Heart right ventricle (tissue), 16 donors: ENCODE data around the gene POLE. TPM values are rescaled to one million over a fixed set of nuclear protein-coding genes. Genes with fewer than 3 reads are reported as not detected.

Source experiments
- ATAC-seq, 8 donors: fragments of 200-7000 bp; cut with Tn5 transposase; one replicate each; pipeline ENCODE4 v1.9.1; 2020; ENCODE audit warnings: mild to moderate bottlenecking in 8 of 8, moderate library complexity in 8 of 8, moderate number of reproducible peaks in 1 of 8
- DNase-seq, 2 donors: peaks; one replicate each; pipeline ENCODE4 v3.0.0-alpha.2; 2020
- H3K27ac ChIP-seq, 10 donors: fragments of 200-600 bp; sonication (generic) in 2 of 10; one replicate each; pipeline versions ENCODE4 v1.5.0 to v1.8.0; 2020 to 2022; ENCODE audit warnings: mild to moderate bottlenecking in 3 of 10
- H3K27me3 ChIP-seq, 7 donors: fragments of 200-600 bp; one replicate each; pipeline ENCODE4 v1.8.0; 2021 to 2022; ENCODE audit warnings: mild to moderate bottlenecking in 2 of 7
- H3K36me3 ChIP-seq, 9 donors: fragments of 200-600 bp; sonication (generic) in 1 of 9; one replicate each; pipeline versions ENCODE4 v1.5.0 to v1.8.0; 2020 to 2022; ENCODE audit warnings: mild to moderate bottlenecking in 2 of 9
- H3K4me1 ChIP-seq, 9 donors: fragments of 200-600 bp; sonication (generic) in 1 of 9; one replicate each; pipeline versions ENCODE4 v1.5.0 to v1.8.0; 2020 to 2022; ENCODE audit warnings: mild to moderate bottlenecking in 4 of 9
- H3K4me3 ChIP-seq, 10 donors: fragments of 200-600 bp; sonication (generic) in 2 of 10; one replicate each; pipeline versions ENCODE4 v1.5.0 to v1.8.0; 2020 to 2022; ENCODE audit warnings: mild to moderate bottlenecking in 7 of 10, moderate library complexity in 2 of 10
- H3K9me3 ChIP-seq, 11 donors: fragments of 200-600 bp in 10 of 11; sonication (generic) in 2 of 11; one replicate each; pipeline versions ENCODE4 v1.5.0 to v1.8.0; 2013 to 2022; ENCODE audit warnings: mild to moderate bottlenecking in 2 of 11, control low read depth in 1 of 11, moderate library complexity in 1 of 11
- CTCF ChIP-seq, 9 donors: fragments of 200-600 bp; sonication (generic) in 2 of 9; IDR thresholded peaks; one replicate each; pipeline versions ENCODE4 v1.5.0 to v1.8.0; 2021 to 2022; ENCODE audit warnings: antibody characterized with exemption in 9 of 9, mild to moderate bottlenecking in 5 of 9, moderate library complexity in 1 of 9
- WGBS, 2 donors: extraction: QIAGEN DNeasy Blood & Tissue Kit; methylation state at CpG; one replicate each; pipeline ENCODE4 v1.1.7; 2013; ENCODE audit warnings: inconsistent platforms in 1 of 2; 5-methylcytosine and 5-hydroxymethylcytosine counted together
- intact Hi-C, 10 donors: fragments of 100-400 bp; cut with DNase I; formaldehyde crosslinking; loops; one replicate each; pipeline versions ENCODE4 v1.11.1 to v1.14.2; 2022
- polyA plus RNA-seq, 2 donors: library from polyadenylated mRNA; stranded (reverse); fragments of 200-250 nt; gene quantifications; one replicate each; pipeline ENCODE4 v1.2.3, GENCODE V29; 2013
- total RNA-seq, 10 donors: library from RNA; stranded (reverse); fragmentation: NEBNext Ultra II Directional in 3 of 10; extraction: Animal tissue kit (Norgen Biotek cat#: 25700) in 3 of 10; gene quantifications; one replicate each; pipeline versions ENCODE4 v1.2.1 to v1.2.4, GENCODE V29; 2021 to 2023
- donor health status: Arrhythmogenic right ventricular cardiomyopathy.
- donor health status: ischemic (EF 13 %, LVEDD 7.1; RV severe dilation, severe dysfunction).
- donor health status: healthy with polysubstance abuse.
- donor health status: DM: no; HTN: yes; CAD: no.
- donor health status: DM: no; HTN: no; CAD: no.
- donor health status: ischemic (EF 25% LVEDD 6.9; RV normal size, moderate dysfunction).
- donor health status: ischemic (EF 25% LVEDD 5.7; RV mildly dilated, moderate dysfunction).
- donor health status: healthy.
- donor health status: DM: yes; HTN: yes; CAD: no.
- donor health status: Ischemic cardiomyopathy.
- donor health status: ischemic (EF 35%, LVEDD 5.7; RV mildly dilated, moderate dysfunction).
- donor health status: nonischemic (EF 11% LVEDD 7.7; RV severe dilation, severe dysfunction).
- donor health status: DM: yes; HTN: yes; CAD: no.
- donor health status: PGD.
- donor health status: ischemic (EF 29% LVEDD 5.4; RV normal size, mild dysfunction).
- donor health status: nonischemic (EF 23%, LVEDD 6.1; RV moderate dilation, normal function).

POLE gene
- total and polyA plus RNA-seq, 12 donors, result 6.8 to 25.8 (median 9.9) TPM

DNA sequence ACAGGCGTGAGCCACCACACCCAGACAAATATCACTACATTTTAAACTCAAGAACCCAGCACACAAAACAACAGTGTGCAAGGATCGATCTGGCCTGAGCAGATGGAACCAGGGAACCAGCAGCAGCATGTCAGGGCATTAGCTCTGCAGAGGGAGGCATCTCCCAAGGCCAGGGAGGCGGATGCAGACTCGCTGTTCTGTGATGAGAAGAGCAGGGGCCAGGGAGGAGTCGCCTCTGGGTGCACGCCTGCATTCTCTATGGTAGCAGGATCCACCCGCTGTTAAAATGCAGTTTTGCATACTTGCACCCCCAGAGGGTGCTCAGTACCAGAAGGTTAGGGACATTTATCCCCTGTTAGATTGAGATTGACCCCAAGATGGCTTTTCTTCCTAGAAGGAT, 41.4 kb upstream of the POLE start:
- H3K4me3 ChIP-seq, result no peak overlapping the region
- WGBS, 2 donors, result 97% methylated on average over 7 of the region's 7 CpGs
- no peaks in the 10 kb centered on the region for H3K9me3 ChIP-seq
- no peak overlapping the region for H3K27ac ChIP-seq
- H3K36me3 ChIP-seq, result peaks cover 0 to 96% (median 52%) of the 10 kb centered on the region in 9 donors
- DNase-seq, result no peak
- H3K4me1 ChIP-seq, result peaks cover 0 to under 1% (median 0%) of the 10 kb centered on the region in 9 donors
- intact Hi-C loops, result no loop called here
- no peak for ATAC-seq
- no peaks in the 10 kb centered on the region for H3K27me3 ChIP-seq
- TF ChIP-seq CTCF (IDR thresholded peaks at IDR 0.05), result no peak

- no peak for TF ChIP-seq CTCF (IDR thresholded peaks at IDR 0.05)
Observed at GRCh38 chr12:132727091-132727794, 40.1 kb upstream of the POLE start.

GRCh38 chr12:132726386-132726785, 39.2 kb upstream of the POLE start:
- no peak overlapping the region for H3K27ac ChIP-seq
- WGBS, 2 donors, result 94 to 96% methylated on average over 12 of the region's 12 CpGs
- H3K4me1 ChIP-seq, result peaks cover 0 to 5% (median 0%) of the 10 kb centered on the region in 9 donors
- intact Hi-C loops, result no loop called here
- no peaks in the 10 kb centered on the region for H3K9me3 ChIP-seq
- H3K4me3 ChIP-seq, result no peak overlapping the region
- ATAC-seq (no peak), DNase-seq (no peak)
- TF ChIP-seq CTCF (IDR thresholded peaks at IDR 0.05), result no peak
- H3K27me3 ChIP-seq, result no peaks in the 10 kb centered on the region
- peaks cover 0 to 97% (median 46%) of the 10 kb centered on the region in 9 donors for H3K36me3 ChIP-seq

More at GRCh38 chr12:132727091-132727794, 40.1 kb upstream of the POLE start:
- intact Hi-C loops, result no loop called here
- Histone ChIP-seq H3K4me1 (peaks cover 0 to 5% (median 0%) of the 10 kb centered on the region in 9 donors), H3K9me3 (no peaks in the 10 kb centered on the region), H3K27me3 (no peaks in the 10 kb centered on the region), H3K36me3 (peaks cover 0 to 97% (median 51%) of the 10 kb centered on the region in 9 donors), H3K27ac (no peak overlapping the region), H3K4me3 (no peak overlapping the region)
- DNase-seq, result no peak
- ATAC-seq, result peak in 2 of 8 donors; percentile 32 to 36
- 92 to 94% methylated on average over 37 of the region's 37 CpGs for WGBS, 2 donors

DNA sequence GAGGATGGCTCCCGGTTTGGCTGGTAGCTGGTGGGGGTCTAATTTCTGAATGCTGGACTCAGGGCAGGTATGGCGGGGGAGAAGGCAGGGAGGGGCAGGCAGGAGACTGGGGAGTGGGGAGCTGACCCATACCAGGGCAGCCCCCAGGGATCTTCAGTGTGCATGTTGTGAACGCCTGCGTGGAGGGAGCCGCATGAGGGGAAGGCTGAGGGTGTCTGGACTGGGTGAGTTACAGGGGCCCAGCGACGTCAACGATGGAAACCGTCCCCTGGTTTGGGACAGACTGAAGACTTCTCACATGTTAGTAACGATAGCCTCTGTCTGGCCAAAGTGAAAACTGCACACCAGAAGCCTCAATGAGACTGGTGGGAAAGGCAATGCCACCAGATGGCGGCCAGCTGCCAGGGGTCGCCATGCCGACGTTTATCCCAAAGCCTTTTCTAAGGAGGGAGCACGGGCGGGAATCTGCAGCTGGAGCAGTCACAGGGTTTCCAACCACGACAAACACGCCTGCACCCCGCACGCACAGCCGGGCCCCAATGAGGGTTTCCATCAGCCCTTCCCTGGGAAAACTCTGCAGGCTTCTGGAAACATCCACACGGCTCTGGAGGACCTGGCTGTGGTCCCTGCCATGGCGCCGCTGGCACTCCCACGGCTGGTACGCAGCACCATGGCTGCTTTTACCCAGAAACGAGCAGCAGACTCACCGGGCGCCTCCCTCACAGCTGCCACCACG, 37.5 kb upstream of the POLE start:
- no peak overlapping the region for H3K4me3 ChIP-seq
- H3K27me3 ChIP-seq, result no peaks in the 10 kb centered on the region
- H3K36me3 ChIP-seq, result peaks cover 0 to 97% (median 40%) of the 10 kb centered on the region in 9 donors
- 89 to 93% methylated on average over 30 of the region's 30 CpGs for WGBS, 2 donors
- H3K9me3 ChIP-seq, result no peaks in the 10 kb centered on the region
- no peak for TF ChIP-seq CTCF (IDR thresholded peaks at IDR 0.05)
- intact Hi-C loops, result no loop called here
- no peak for ATAC-seq
- peaks cover 0 to 5% (median 0%) of the 10 kb centered on the region in 9 donors for H3K4me1 ChIP-seq
- no peak overlapping the region for H3K27ac ChIP-seq
- DNase-seq, result no peak
